ENCODE results near the gene RHBDF1.

Gene RHBDF1, protein sequence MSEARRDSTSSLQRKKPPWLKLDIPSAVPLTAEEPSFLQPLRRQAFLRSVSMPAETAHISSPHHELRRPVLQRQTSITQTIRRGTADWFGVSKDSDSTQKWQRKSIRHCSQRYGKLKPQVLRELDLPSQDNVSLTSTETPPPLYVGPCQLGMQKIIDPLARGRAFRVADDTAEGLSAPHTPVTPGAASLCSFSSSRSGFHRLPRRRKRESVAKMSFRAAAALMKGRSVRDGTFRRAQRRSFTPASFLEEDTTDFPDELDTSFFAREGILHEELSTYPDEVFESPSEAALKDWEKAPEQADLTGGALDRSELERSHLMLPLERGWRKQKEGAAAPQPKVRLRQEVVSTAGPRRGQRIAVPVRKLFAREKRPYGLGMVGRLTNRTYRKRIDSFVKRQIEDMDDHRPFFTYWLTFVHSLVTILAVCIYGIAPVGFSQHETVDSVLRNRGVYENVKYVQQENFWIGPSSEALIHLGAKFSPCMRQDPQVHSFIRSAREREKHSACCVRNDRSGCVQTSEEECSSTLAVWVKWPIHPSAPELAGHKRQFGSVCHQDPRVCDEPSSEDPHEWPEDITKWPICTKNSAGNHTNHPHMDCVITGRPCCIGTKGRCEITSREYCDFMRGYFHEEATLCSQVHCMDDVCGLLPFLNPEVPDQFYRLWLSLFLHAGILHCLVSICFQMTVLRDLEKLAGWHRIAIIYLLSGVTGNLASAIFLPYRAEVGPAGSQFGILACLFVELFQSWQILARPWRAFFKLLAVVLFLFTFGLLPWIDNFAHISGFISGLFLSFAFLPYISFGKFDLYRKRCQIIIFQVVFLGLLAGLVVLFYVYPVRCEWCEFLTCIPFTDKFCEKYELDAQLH

DNA sequence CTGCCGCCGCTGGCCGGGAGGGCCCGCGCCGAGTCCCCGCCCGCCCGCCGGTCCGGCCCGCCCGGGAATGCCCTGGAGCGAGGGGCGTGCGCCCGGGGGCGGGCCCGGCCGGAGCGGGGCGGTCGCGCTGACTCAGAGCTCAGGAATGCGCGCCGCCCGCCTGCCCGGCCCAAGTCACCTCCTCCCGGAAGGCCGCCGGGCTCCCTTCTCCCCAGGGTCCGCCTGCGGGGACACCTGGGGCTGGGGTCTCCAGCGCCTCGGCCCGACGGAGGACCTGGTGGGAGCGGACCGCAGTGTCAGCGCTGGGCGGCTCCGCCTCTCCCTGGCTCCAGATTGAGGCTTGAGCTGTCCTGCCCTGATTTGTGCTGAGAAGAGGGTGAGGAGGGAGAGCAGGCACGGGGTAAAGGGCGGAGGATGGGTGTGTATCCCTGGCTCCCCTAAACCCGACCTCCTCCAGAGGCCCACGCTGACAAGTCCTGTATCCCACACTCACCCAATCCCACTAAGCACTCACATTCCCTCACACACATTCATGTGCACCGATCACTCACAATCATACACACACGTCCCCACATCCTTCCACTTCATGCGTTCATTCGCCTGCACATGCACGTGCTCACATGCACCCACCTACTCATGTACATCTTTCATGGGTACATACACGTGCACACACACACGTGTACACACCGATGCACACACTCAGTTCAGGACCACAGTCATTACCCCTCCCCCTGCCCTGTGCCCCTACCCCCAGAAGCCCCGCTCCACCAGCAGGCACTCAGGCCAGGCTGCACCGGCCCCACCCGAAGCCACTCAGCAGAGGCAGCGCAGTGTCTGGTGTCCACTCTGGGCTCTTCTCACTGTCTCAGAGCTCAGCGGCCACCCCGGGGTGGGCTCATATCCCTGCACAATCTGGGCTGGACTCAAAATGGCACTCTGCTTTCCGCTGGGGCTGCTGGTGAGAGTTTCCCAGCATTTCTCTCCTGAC lies at the start of gene RHBDF1:
Gene RHBDF1, minus strand, starts transcription at position 71 of the 988 bp plus-strand sequence. CDS start 7,616 bp downstream, outside the sequence.
- no peak for DNase-seq

DNA sequence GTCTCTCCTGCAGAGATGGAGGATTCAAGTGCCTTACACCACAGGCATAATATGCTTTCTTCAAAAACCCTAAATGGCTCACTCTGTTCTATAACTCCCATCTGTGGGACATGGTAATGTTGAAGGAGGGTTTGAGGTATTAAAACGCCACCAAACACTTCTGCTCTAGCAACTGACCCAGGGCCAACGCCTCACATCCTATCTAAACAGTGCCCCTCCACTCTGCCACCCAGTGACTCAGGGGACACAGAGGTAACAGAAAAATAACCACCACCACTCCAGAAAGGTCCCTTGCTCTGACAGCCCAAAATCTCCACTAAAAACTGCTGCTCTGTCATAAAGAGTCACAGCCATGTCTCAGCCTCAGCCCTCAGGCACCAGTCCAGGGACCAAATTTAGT lies 48.3 kb upstream of the RHBDF1 start:
- no peak for DNase-seq

DNA sequence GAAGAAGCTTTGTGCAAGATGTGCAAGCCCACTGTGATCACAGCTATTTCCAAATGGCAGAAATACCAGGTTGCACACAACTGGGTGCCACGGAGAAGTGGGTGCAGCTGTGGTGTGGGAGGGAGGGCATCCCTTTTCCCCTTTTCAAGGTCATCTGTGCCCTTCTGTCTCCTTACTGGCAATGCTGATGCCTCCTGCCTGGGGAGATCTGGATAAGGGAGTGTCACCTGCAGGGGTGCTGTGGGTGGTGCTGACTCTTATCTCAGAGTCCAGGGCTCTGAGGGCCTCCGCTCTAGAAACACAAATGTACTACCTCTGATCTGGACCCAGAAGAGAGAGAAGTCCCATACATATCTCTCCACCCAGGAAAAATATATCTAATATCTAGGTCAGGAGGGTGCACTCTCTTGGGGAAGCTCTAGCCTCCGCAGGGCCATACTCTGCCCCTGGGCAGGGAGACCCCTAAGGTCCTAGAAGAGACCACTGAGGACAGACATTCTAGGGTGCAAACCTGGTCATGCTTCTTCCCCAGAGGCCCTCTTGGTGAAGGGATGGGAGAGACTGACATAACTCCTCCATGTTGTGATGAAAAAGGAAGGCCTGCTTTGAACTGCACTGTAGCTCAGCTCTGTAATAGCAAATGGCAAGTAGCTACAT lies 47.5 kb upstream of the RHBDF1 start:
- no peak for DNase-seq

DNA sequence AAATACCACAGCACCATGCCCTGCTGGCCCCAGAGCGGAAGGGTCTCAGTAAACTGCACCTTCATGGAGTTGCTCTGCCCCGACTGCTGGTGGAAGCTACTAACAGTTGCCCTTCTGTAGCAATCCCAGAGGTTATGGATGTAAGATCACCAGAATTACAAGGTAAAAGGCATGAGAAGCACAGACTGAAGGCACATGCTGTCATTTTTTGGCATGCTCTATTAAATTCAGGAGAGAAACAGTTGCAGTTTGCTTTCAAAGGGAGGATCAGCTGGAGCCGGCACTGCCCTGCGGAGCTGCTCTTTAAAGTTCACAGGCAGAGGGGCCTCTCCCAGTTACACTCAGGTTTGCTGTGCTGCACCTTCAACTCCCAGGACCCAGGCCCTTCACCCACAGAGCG lies 46.9 kb upstream of the RHBDF1 start:
- DNase-seq = no peak

DNA sequence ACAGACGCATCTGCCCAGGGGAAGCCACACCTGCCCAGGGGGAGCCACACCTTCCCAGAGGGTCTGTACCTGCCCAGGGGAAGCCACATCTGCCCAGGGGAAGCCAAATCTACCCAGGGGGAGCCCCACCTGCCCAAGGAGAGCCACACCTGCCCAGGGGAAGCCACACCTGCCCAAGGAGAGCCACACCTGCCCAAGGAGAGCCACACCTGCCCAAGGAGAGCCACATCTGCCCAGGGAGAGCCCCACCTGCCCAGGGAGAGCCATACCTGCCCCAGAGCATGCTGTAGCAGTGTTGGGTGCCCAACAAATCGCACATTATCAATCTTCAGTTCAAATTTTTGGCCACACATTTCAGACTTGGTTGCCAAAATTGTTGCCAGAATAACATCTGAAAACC lies 46.4 kb upstream of the RHBDF1 start:
- DNase-seq = no peak

DNA sequence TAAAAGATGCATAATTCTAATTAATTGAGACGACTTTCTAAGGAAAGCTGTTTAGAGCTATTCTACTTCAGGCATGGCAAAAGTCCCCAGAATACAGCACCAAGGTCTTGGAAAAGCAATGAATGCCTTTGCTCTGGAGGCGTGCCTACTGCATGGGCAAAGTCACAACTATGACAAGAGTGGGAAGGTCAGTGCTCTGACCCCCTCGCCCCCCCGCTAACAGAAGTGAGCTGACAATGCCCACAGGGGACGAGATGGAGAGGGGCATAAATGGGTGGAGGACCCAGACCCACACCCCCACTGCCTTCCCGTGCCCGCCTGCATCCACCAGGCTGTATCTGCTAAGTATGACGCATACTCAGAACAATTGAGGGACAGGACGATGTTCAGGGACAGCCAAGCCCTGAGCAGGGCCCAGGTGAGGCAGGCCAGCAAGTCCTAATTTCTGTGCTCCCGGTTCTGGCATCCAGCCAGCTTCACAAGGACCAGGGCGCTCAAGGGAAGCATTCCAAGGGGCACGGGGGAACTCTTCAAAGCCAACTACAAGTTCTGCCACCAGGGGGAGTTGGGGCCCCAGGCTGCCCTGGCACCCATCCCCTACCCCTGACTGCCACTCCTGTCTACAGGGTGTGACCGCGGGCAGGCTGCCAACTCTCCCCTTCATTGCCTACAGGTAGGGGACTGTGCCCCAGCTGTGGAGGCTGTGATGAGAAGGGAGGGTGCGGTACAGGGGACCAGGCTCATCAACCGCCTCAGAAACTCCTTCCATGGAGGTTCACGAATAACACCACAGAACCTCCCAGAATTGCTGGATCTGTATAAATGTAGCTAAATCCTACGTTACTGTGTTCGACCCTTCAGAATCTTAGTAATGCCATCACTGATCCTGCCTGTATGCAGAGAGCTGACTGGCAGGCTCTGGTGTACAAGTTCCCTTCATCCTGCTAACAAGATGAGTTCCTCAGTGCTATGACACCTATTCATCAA lies 45.2 kb upstream of the RHBDF1 start:
- peak; percentile 2 for DNase-seq

DNA sequence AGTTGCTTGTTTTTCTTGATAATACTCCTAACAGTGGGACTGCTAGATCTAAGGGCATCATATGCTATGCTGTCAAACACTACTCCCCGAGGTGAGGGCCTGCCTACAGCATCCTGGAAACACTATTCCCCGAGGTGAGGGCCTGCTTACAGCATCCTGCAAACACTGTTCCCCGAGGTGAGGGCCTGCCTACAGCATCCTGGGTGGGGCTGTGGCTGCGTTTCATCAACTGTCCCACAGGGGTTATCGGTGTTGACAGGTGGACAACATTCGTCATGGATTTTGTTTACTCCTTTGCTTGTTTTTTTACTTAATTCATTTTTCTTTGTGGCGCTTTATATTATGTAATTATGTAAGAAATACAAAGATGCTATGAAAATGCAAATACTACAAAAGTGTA lies 43.6 kb upstream of the RHBDF1 start:
- DNase-seq = no peak

DNA sequence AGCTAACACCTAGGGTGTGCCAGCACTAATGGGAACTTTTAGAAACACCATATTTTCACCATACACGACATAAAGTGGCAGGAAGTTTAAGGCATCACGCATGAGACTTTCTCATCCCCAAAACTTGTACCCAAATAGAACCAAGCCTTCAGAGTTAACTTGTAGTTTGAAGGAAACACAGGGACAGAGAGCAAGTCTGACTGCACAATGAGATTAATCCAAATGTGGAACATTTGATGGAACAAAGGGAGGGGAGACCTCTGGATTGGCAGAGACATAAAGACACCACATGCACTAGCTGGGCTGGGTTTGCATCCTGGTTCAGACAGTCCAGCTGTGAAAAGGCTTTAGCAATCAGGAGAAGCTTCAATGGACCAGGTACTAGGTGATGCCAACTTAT lies 41.9 kb upstream of the RHBDF1 start:
- DNase-seq = no peak

DNA sequence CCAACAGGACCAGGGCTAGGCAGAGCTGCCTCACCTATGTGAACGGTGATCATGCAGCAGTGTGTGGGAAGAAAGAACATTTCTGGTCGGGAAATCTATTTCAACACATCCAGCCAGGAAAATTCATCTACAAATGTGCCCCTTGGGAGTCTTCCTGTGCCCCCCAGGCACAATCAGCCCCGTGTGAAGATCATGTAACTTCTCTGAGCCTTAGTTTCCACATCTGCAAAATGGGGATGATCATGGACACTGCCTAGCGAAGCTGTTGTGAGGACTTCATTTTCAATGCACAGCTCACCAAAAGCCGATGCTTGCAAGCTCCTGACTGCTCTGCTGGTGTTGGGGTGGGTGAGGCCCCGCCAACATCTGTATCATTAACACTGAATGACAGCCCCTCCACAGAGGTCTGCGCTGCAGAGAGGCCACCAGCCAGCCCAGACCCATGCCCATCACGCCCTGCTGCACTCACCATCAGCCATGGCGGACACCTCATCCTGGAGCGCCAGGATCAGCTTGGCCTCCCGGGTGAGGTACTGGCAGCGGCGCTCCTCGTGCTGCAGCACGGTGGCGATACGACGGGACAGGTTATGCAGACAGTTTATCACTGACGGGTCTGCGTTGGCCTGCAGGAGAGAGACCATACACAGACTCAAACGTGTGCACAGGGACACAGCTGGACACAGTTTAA lies 39.9 kb upstream of the RHBDF1 start:
- no peak for DNase-seq

DNA sequence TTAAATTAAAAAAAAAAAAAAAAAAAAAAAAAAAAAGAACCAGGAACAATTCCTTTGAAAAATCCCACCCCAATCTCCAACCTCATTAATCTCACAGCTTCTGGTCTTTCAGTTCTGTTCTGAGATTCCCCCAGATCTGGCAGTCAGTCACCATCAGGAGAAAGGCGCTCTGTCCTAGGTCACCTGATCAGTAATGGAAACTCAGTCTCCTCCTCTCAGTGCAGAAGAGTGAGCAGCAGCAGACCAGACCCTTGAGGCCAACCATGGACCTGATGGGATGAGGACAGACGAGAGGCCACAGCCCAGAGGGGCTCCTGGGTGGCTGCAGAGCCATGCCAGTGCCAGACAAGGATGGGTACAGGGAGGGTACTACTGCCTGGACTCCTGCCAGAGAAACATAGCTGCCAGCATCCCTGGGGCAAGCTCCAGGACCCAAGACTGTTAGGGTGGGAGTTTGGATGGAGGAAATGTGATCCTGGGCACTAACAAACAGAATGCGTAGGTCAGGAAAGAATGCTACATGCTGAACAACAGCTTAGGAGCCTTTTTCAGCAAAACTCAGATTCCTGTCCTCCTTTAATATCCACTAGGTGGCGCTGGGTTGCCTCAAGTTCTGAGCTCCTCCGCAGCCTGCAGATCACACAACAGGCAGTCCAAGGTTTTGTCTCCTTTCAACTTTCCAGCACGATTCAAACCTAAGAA lies 34.3 kb upstream of the RHBDF1 start:
- peak; percentile 56 for DNase-seq

DNA sequence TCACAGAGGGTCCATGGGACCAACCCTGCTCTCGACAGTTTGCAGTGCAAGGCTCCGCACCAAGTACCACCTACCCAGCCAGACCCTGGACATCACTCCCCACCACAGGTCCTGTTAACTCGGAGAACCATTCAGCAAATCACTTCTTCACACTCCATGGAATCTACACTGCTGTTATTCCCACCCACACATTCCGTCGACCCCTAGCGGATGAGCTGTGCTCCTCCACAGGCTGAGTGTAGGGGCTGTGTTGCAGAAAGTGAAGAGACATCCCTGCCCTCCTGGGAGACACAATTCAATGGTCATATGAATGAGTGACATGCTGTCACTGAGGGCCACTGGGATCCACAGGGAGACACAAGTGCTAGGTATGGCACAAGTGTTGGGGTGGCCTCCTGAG lies 33.1 kb upstream of the RHBDF1 start:
- no peak for DNase-seq

DNA sequence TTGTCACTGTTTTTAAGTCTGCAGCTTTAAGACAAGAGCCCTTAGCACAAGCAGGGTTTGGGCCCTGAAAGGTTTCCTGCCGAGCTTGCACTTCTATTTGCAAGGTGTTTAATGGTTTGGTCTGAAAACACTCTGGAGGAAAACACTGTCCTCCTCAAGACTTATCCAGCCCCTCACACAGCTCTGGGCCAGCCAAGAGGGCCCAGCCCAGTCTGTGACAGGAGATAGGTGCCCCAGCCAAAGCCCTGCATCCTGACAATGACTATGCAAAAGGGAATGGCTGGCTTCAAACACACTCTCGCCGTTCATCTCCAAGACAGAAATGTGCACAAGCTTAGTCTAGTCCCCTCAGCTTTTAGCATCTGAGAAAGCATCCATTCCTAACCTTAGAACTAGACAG lies 32.5 kb upstream of the RHBDF1 start:
- DNase-seq = no peak

DNA sequence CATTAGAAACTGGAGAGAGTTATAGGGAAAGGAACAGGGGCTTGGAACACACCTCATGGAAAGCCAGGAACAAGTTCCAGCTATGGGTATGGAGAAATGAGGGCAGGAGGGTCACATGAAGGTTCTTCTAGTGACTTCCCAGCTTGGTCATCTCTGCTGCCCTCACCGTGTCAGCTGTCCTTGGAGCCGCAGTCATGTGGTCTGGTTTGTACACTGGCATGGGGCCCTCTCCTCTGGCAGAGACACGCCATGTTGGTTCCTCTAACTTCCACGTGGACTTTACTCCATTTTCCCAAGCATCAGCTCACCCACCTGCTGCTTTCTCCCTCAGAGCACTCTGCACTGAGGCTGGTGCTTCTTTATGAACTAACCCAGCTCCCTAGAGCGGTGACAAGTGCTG lies 31.9 kb upstream of the RHBDF1 start:
- no peak for DNase-seq

DNA sequence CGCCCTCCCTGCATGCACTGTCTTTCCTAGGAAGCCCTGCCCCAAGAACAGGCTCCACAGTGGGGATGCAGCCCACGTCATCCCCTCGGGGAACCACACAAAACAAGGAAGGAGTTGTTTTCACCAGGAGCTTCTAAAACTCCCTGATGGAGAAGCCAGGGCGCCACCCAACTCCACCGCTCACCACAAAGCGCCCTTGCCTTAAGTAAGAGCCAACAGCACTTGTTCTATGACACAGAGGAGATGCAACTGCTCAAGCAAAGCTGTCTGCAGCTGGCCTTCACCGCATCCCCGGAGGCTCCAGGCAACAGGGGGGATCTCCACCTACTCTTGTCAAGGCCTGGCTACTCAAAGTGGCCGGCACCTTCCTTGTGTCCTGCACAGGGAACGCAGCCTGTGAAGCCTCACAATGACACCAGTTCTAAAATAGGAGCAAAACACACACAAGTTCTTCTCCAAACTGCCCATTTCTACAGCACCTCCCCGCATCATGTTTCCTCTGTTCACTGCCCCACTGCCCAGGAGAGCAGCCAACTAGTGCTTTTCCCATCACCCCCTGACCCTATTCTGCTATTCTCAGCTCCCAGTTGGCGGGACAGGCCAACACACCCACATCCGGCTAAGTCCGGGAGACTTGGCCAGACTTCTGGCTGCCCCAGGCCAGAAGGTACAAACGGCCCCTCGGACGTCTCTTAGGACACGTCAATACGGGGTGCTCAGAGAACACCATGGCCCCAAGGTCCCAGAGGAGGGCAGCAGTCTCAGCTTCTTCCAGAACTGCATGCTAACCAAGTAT lies 29.8 kb upstream of the RHBDF1 start:
- DNase-seq = no peak

DNA sequence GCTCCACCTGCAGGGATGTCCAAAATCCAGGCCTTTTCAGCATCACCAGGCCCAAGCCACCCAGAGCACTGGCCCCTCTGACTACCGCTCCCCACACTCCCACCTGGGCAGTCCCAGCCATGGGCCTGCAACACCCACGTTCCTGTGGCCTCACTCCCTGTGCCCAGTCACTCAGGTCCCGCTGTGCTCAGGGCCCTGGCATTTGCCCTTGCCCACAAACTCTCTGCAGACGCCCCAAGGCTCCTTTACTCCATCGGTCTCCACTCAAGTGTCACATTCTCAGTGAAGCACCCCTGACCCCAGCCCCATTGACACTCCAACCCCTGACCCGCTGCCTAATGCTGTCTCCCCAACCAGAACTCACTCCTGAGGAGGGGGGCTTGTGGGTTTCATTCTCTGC lies 29.2 kb upstream of the RHBDF1 start:
- DNase-seq = no peak

DNA sequence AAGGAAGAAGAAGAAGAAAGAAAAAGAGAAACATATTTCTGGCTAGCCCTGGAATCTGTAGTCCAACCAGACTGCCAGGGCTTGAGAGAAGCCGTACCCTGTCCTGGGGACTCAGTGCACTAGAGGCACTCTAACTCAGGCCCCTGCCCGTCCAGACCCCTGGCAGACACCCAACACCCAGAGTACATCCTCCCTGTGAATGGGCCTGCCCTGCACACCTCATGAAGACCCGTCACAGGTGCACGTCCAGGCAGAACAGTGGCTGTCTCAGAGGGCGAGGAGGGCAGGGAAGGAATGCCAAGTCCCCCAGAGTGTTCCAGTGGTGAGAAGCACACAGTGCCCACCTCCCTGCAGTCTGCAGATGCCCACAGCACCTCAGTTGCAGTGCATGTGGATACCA lies 28.6 kb upstream of the RHBDF1 start:
- DNase-seq = no peak

DNA sequence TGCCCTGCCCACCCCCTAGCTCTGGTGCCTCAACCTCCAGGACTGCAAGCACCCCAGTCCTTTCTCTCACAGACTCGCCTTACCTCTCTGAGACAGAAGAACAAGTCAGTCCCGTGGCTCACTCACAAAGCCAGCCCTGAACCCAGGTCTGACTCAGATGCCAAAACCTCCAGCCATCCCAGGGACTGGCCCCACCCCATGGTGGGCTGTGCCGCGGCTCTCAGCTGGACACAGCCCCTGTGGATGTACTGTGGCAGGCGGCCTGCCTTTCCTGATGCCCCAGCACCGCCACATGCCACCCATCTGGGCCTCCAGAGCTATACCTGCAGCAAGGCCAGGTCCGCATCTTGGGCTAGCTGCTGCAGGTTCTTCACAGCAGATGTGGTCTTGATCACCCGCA lies 25.4 kb upstream of the RHBDF1 start:
- no peak for DNase-seq

DNA sequence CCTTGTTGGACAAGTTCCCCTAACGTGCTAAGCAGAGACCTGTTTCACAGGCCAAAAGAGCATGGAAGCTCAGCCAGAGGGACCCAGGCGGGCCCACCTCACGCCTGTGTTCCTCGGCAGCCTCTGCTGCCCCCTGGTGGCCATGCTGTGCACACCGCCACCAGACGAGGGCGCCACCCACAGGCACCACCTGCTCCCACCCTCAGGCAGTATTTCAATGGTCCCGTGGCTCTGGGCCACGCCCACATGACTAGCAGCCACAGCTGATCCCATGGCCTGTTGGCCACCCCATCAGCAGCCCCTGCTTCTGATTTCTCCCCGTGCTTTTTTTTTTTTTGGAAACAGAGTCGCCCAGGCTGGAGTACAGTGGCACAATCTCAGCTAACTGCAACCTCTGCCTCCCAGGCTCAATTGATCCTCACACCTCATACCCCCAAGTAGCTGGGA lies 24.5 kb upstream of the RHBDF1 start:
- no peak for DNase-seq

DNA sequence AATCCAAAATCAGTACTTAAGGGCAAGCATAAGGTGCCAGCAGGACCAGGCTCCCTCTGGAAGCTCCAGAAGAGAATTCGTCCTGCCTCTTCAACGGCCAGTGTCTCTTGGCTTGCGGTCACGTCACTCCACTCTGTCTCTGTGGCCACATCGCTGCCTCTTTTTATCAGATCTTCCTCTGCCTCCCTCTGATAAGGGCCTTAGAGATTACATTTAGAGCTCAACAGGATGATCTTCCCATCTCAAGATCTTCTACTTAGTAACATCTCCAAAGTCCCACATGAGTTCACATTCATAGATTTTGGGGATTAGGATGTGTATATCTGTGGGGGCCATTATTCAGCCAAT lies 22.5 kb upstream of the RHBDF1 start:
- DNase-seq = no peak

Data from NCI-H446 treated with DMSO at 0.1 percent for 48 hours (cell line).